ENCODE data around the gene NUDT22.

The NUDT22 gene

GRCh38 chr11:64238999-64239398, 12.9 kb downstream of the NUDT22 start:
- peaks cover 27% of the 10 kb centered on the region; the same call in 1 of the 2 replicates for H3K36me3 ChIP-seq (ENCODE audit: insufficient read depth, low read length)
- no peaks in the 10 kb centered on the region for H3K79me2 ChIP-seq (ENCODE audit: insufficient read depth, low read length)
- no peak overlapping the region for H2AFZ ChIP-seq (ENCODE audit: low read length)
- H3K9ac ChIP-seq (ENCODE audit: low read length), result peak overlapping the region; percentile 93
- H3K4me3 ChIP-seq (ENCODE audit: low read depth, low read length, poor library complexity, severe bottlenecking), result no peak overlapping the region
- peak overlapping the region; percentile 98 for H3K27ac ChIP-seq (ENCODE audit: low read depth, low read length, poor library complexity, severe bottlenecking)
- H3K27me3 ChIP-seq (ENCODE audit: insufficient read depth, low read length), result no peaks in the 10 kb centered on the region
- H3K9me2 ChIP-seq (ENCODE audit: low read depth, low read length), result no peaks in the 10 kb centered on the region
- peak overlapping the region; percentile 91; the same call in 1 of the 2 replicates for H3K4me2 ChIP-seq (ENCODE audit: low read length)
- peaks cover 72% of the 10 kb centered on the region for H3K4me1 ChIP-seq (ENCODE audit: insufficient read depth, low read length, severe bottlenecking)
- no peaks in the 10 kb centered on the region for H3K9me3 ChIP-seq (ENCODE audit: low read length)
- peaks cover 18% of the 10 kb centered on the region; the same call in 1 of the 2 replicates for H3F3A ChIP-seq (ENCODE audit: insufficient read depth, low read length)
- no peaks in the 10 kb centered on the region for H4K20me1 ChIP-seq (ENCODE audit: insufficient read depth, low read length)
- TF ChIP-seq, protein P1, sequence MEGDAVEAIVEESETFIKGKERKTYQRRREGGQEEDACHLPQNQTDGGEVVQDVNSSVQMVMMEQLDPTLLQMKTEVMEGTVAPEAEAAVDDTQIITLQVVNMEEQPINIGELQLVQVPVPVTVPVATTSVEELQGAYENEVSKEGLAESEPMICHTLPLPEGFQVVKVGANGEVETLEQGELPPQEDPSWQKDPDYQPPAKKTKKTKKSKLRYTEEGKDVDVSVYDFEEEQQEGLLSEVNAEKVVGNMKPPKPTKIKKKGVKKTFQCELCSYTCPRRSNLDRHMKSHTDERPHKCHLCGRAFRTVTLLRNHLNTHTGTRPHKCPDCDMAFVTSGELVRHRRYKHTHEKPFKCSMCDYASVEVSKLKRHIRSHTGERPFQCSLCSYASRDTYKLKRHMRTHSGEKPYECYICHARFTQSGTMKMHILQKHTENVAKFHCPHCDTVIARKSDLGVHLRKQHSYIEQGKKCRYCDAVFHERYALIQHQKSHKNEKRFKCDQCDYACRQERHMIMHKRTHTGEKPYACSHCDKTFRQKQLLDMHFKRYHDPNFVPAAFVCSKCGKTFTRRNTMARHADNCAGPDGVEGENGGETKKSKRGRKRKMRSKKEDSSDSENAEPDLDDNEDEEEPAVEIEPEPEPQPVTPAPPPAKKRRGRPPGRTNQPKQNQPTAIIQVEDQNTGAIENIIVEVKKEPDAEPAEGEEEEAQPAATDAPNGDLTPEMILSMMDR (IDR thresholded peaks at IDR 0.05; ENCODE audit: low read length), result no peak
- no peak for TF ChIP-seq EZH2 (IDR thresholded peaks at IDR 0.05; ENCODE audit: borderline replicate concordance, low read length)

DNA sequence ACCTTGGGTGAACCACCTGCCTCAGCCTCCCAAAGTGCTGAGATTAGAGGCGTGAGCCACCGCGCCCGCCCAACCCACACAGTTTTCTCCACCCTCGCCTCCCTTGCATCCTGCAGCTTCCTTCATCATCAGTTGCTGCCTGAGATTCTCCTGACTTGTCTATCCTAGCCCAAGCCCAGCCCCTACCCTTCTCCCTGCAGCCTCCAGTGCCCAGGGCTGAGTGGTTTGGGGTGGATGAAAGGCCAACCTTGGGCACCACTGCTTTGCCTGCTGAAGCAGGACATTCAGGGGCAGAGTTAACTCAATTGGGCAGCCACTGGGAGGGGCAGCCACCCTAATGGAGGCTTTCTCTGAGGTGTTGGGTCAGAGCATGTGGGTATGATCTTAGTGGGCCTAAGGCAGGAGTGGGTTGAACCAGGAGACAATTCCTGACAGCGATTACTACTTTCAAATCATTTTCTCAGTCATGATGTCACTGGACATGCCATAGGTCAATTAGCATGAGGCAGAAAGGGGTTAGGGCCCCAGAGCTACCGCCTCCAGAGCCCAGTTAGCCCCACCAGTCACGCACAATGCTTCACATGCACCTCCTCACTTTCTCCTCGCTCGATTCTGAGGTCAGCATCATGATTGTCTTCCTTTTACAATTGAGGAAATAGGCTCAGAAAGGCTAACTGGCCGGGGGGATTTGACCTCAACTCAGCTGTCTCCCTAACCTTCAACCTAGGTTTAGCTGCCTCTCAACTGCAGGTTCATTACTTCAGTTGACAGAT, 13.8 kb downstream of the NUDT22 start:
- no peaks in the 10 kb centered on the region for H3K79me2 ChIP-seq (ENCODE audit: insufficient read depth, low read length)
- H3F3A ChIP-seq (ENCODE audit: insufficient read depth, low read length), result peaks cover 18% of the 10 kb centered on the region; the same call in 1 of the 2 replicates
- H2AFZ ChIP-seq (ENCODE audit: low read length), result no peak overlapping the region

GRCh38 chr11:64240435-64241240, 14.6 kb downstream of the NUDT22 start, which contains the start of gene FKBP2:
TSS of gene FKBP2 (plus strand) at chr11:64241095. CDS start at chr11:64242388, 1,293 bp downstream.
- Histone ChIP-seq H2AFZ (ENCODE audit: low read length) (no peak within 1 kb of the TSS), H3K27me3 (ENCODE audit: insufficient read depth, low read length) (no peaks in the 10 kb centered on the region), H3K9ac (ENCODE audit: low read length) (peak within 1 kb of the TSS; percentile 93), H3K36me3 (ENCODE audit: insufficient read depth, low read length) (peaks cover 33% of the 10 kb centered on the region; the same call in 1 of the 2 replicates), H4K20me1 (ENCODE audit: insufficient read depth, low read length) (no peaks in the 10 kb centered on the region), H3K79me2 (ENCODE audit: insufficient read depth, low read length) (no peaks in the 10 kb centered on the region; the same call in 1 of the 2 replicates), H3K4me3 (ENCODE audit: low read depth, low read length, poor library complexity, severe bottlenecking) (peak within 1 kb of the TSS; percentile 77), H3K4me1 (ENCODE audit: insufficient read depth, low read length, severe bottlenecking) (peaks cover 76% of the 10 kb centered on the region), H3K27ac (ENCODE audit: low read depth, low read length, poor library complexity, severe bottlenecking) (peak within 1 kb of the TSS; percentile 98), H3K4me2 (ENCODE audit: low read length) (peak within 1 kb of the TSS; percentile 91), H3F3A (ENCODE audit: insufficient read depth, low read length) (peaks cover 18% of the 10 kb centered on the region; the same call in 1 of the 2 replicates), H3K9me2 (ENCODE audit: low read depth, low read length) (no peaks in the 10 kb centered on the region), H3K9me3 (ENCODE audit: low read length) (no peaks in the 10 kb centered on the region)
- TF ChIP-seq, protein P1 (IDR thresholded peaks at IDR 0.05; ENCODE audit: low read length), result no peak
- no peak for TF ChIP-seq EZH2 (IDR thresholded peaks at IDR 0.05; ENCODE audit: borderline replicate concordance, low read length)

More for the DNA sequence above, 13.8 kb downstream of the NUDT22 start:
- Histone ChIP-seq H3K4me3 (ENCODE audit: low read depth, low read length, poor library complexity, severe bottlenecking) (peak overlapping the region; percentile 77), H3K9me2 (ENCODE audit: low read depth, low read length) (no peaks in the 10 kb centered on the region), H3K36me3 (ENCODE audit: insufficient read depth, low read length) (peaks cover 33% of the 10 kb centered on the region; the same call in 1 of the 2 replicates), H3K9me3 (ENCODE audit: low read length) (no peaks in the 10 kb centered on the region), H3K27me3 (ENCODE audit: insufficient read depth, low read length) (no peaks in the 10 kb centered on the region), H3K9ac (ENCODE audit: low read length) (peak overlapping the region; percentile 93), H3K4me1 (ENCODE audit: insufficient read depth, low read length, severe bottlenecking) (peaks cover 76% of the 10 kb centered on the region), H3K4me2 (ENCODE audit: low read length) (peak overlapping the region; percentile 91), H3K27ac (ENCODE audit: low read depth, low read length, poor library complexity, severe bottlenecking) (peak overlapping the region; percentile 98), H4K20me1 (ENCODE audit: insufficient read depth, low read length) (no peaks in the 10 kb centered on the region)
- TF ChIP-seq EZH2 (IDR thresholded peaks at IDR 0.05; ENCODE audit: borderline replicate concordance, low read length), result no peak
- TF ChIP-seq, protein P1 (IDR thresholded peaks at IDR 0.05; ENCODE audit: low read length), result no peak

All from OCI-LY1 (cell line).